GM19452 (cell line): Measurements from ENCODE around the gene KLHL8.

ENCODE experiments used
- ATAC-seq: cut with Tn5 transposase; IDR thresholded peaks from one replicate; pipeline ENCODE4 v1.9.1; 2021; ENCODE audit not compliant: unreplicated experiment

Gene KLHL8

DNA sequence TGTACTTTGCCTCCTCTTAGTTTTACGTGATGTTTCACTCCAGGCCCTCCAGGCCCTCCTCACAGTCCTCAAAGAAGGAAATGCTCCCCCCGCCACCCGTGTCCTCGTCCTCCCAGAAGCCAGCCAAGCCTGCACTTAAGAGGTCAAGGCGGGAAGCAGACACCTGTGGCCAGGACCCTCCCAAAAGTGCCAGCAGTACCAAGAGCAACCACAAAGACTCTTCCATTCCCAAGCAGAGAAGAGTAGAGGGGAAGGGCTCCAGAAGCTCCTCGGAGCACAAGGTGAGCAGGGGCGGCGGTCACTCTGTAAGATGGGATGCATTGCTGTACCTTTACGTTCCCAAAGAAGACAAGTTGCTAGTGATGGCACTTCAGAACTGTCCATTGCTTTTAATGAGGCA, 94.4 kb downstream of the KLHL8 start:
- no peak for ATAC-seq

- no peak for ATAC-seq
These were observed 98.2 kb downstream of the KLHL8 start for GRCh38 chr4:87122252-87122651.

DNA sequence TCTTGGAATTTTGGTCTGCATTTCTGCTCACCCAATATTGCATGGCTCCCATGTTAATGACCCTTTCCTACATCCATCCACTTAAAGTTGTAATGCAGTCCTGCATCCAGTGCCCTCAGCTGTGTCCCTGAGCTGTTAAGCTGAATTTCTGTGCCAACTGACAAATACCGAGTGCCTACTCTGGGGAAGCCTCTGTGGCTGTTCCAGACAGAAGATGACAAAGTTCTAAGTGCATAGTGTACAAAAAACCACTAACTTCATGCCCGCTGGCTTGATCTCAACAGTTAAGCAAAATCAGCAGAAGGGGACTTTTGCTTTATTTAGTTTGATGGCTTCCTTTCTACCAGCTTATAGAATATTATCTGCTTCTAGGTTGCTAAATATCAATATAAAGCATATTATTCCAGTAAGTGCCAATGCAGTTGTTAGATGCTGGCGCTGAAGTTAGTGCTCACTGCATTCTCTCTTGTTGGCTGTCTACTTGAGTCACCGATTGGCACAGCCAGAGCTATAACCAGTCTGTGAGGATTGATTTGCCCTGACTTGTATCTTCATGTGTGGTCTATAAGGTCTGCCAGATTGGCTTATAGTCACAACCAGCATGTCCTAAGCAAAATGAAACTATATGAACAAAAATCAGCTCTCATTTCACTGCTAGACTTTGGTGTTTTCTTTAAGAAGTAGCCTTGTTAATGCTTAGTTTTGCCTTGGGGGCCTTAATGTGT, 98.9 kb downstream of the KLHL8 start:
- no peak for ATAC-seq

DNA sequence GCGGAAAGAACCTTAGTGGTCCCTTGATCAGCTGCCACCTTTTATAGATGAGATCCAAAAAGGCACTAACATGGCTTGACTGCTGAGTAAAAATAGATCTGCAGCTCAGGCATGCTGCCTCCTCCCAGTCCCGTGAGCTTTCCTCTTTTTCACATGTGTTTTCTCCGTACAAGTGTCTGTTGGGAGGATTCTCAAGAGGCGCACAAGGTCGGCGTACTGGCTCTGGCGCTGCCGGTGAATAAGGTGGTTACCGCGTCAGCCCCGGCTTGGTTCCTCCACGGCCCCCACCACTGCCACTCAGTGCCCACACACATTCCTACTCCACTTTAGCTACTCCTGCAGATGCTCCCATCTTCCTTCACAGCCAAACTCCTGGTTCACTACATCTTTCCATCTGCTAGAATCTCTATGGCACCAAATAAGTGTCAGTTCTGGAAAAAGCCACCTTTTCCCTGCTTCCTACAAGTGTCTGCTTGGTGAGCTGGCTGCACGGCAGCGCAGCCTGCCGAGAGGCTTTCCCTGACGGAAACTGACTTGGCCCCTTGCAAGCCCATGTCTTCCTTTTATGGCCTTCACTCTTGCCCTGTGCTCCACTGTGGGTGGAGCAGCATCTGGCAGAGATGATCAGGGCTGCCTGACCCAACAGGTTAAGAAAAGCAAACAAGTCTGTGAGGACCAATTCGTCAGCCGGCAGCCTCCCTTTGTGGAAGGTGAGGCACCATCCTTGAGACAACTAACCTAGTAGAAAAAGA, 99.8 kb downstream of the KLHL8 start:
- ATAC-seq: no peak

DNA sequence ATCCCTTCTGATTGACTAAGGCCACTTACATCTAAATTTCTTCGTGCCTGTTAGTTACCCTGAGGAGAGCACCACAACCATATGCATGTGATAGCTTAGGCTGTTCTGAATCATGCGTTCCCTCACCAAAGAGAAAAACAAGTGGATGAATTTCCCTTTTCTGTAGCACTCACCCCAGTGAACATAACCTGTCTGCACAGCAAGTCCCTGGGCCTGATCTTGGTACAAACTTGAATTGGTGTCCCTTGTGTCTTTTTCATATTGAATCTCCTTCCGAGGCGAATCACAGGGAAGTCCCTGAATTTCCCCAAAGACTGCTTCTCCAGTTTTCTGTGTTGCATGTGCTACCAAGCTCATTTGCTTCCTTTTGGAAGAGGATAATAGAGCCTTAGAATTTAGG, 100.4 kb downstream of the KLHL8 start:
- ATAC-seq: no peak

- ATAC-seq: no peak
These were observed 101.6 kb downstream of the KLHL8 start for GRCh38 chr4:87118826-87119225.

- ATAC-seq: no peak
These were observed 102.0 kb downstream of the KLHL8 start for GRCh38 chr4:87118421-87118820.

GRCh38 chr4:87117732-87118075, 102.7 kb downstream of the KLHL8 start:
- no peak for ATAC-seq

DNA sequence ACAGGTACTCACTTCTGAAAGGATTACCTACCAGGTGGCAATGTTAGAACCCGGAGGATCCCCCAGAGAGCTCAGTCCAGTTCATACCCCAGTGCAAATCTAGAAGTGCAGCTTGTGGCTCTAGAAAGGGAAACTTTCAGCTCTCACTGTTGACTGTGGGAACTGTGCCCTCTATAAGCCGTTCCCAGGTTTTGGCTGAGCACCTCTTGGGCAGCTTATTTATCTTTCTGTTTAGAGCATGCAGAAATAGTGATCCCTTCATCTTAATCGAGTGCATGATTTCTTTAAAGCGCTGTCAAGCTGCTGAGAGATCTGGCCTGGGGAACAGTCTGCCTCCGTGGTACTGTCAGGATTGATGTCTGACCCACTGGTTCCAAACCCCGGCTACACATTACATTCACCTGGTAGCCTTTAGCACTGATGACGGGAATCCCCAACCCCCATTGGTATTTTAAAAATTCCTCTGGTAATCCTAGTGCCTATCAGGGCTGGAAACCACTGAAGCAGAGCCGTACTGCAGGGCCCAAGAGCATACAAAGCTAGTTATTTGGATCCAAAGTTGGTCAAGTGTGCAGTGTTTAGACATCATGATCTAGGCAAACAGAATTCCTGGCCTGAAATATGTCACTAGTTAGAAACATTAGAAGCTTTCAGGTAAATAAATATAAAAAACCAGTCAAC, 103.2 kb downstream of the KLHL8 start:
- no peak for ATAC-seq

- ATAC-seq: no peak
These were observed 104.2 kb downstream of the KLHL8 start for GRCh38 chr4:87116231-87116630.

DNA sequence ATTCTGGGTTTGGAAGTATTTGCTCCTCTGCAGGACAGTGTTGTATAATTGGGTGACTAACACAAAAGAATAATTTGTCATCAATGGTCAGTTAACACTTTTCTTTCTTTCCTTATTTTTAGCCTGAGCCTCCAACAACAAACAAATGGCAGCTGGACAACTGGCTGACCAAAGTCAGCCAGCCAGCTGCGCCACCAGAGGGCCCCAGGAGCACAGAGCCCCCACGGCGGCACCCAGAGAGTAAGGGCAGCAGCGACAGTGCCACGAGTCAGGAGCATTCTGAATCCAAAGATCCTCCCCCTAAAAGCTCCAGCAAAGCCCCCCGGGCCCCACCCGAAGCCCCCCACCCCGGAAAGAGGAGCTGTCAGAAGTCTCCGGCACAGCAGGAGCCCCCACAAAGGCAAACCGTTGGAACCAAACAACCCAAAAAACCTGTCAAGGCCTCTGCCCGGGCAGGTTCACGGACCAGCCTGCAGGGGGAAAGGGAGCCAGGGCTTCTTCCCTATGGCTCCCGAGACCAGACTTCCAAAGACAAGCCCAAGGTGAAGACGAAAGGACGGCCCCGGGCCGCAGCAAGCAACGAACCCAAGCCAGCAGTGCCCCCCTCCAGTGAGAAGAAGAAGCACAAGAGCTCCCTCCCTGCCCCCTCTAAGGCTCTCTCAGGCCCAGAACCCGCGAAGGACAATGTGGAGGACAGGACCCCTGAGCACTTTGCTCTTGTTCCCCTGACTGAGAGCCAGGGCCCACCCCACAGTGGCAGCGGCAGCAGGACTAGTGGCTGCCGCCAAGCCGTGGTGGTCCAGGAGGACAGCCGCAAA, 106.0 kb downstream of the KLHL8 start:
- no peak for ATAC-seq

DNA sequence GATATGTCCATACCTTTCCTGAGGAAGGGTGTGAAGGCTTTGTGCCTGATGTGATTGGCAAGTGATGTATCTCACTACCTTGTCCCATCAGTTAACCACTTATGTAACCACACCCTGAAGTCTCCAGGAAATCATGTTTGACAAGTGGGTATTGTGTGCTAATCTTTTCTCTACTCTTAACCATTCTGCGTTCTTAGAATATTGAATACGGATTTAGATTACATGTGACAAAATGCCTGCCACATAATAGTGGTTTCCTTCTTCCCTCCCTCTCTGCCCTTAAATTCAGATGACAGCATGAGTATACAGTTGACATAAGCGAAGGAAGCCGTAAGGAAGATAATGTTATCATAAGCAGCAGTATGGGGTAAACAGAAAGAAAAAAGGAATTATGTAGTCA, 108.4 kb downstream of the KLHL8 start:
- ATAC-seq: no peak
